Measurements from ENCODE around the gene ACTR5.

The ACTR5 gene

DNA sequence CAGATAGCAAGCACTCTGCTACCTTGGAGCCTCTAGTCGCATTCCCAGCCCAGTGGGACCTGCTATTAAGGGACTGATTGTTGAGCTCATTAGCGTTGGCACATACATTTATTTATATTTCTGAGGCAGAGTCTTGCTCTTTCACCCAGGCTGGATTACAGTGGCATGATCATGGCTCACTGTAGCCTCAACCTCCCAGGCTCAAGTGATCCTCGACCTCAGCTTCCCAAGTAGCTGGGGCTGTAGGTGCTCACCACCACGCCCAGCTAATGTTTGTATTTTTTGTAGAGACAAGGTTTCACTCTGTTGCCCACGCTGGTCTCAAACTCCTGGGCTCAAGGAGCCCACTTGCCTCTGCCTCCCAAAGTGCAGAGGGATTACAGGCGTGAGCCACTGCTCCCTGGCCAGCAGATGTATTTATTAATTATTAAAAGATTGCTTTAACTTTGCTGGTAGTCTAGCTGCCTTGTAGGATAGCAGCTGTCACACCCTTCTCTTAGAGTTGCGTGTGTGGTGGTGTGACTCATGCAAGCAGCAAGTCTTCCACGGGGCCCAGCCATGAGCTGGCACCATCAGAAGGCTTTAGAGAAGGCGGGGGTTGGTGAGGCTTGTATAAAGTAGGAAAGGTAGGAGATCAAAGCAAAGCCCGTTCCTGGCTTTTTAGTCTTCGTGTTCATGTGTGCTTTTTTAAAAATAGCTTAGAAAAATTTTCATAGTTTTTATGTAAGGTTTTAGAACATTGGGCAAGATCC, 16.5 kb downstream of the ACTR5 start:
- TF ChIP-seq POLR2A (IDR thresholded peaks at IDR 0.05; ENCODE audit: low read depth, low read length), result no peak
- DNase-seq (ENCODE audit: insufficient read length, low spot score), result peak; percentile 76
- FAIRE-seq, result no peak

DNA sequence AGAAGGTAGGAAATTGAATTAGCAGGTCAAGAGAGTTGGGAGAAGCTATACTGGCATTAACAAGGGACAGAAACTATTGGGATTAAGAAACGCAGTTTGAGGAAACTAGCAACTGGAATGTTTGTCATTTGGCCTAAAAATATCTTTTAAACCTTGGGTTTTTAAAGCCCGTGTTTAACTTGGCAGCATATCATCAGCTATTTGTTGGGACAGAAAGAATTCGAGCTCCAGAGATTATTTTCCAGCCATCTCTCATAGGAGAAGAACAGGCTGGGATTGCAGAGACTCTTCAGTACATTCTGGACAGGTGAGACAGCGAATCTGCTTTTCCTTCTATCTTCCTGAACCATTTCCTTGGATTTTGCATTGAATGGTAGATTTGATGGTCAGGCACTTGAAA, 17.8 kb downstream of the ACTR5 start:
- DNase-seq (ENCODE audit: insufficient read length, low spot score) (no peak), FAIRE-seq (no peak)
- no peak for TF ChIP-seq POLR2A (IDR thresholded peaks at IDR 0.05; ENCODE audit: low read depth, low read length)

DNA sequence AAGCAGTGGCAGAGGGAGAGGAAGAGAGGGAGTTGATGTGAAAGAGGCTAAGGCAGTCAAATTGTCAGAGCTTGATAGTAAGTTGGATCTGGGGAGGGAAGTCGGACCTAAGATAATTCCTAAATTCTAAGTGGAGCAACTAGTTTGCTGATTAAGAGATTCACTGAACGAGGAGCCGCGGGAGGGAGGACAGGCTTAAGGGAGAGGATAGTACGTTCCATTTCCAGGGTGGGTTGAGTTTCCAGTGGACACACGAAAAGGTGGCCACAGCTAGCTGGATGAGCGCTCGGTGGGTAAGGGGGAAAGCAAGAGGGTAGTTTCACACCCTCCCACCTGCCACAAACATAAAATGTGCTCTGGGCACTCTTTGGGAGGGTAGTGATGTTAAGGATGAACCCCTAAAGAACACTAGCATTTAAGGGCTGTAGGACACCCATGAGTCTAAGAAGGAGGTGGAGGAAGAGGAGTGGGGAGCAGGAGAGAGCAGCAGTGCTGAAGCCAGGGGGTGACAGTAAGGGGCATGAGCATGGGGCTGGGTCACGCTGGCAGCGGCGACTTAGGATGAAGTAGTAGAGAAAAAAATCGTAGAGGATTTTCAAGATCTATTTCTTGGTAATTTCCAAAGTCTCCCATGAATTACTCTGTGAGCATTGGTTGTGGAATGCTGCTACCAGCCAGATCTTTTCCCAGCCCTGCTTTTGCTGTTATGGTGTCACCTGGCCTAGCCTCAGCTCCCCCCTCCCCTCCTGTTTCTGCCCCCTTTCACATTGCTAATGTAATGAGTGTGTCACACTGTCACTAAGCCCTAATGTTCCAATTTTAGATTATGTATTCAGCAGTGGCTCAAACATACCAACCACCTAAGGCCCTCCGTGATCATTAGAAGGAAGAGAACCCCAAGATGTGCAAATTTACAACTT, 21.4 kb downstream of the ACTR5 start:
- no peak for TF ChIP-seq POLR2A (IDR thresholded peaks at IDR 0.05; ENCODE audit: low read depth, low read length)
- DNase-seq (ENCODE audit: insufficient read length, low spot score), result no peak
- no peak for FAIRE-seq

DNA sequence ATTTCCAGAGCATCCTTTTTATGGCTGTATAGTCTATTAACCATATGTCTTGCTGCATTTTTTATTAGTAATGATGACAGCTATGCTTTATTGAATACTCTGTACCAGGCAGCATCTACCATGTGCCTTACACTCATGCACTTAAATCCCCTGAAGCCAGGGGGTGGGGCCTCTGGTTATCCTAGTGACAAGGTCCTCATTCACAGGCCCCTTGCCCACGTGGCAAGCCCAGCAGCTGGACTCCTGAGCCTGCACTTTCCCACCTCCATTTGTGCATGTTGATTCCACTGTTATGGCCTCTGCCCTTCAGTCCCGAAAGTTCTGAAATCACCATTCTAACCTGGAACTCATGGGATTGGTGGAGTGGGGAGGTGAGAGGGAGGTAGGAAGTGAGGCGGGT, 22.3 kb downstream of the ACTR5 start:
- no peak for DNase-seq (ENCODE audit: insufficient read length, low spot score)
- FAIRE-seq, result no peak
- no peak for TF ChIP-seq POLR2A (IDR thresholded peaks at IDR 0.05; ENCODE audit: low read depth, low read length)

DNA sequence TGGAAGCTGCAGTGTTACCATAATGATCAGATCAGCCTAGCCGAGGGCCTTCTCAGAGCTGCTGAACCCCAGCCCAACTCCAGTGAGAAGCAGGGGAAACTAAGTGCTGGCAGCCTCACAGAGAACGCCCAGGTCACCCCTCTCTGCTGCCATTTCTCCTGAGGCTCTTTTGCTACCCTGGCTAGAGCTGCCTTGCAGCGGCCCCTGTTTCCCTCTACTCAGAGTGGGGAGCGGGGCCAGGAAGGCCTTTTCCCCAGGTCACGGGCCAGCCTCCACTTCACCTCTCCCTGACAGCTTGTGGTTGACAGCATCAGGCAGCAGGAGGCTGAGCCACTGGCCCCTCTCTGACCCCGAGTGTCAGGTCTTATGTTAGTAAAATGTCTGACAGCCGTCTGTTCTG, 22.7 kb downstream of the ACTR5 start:
- FAIRE-seq (no peak), DNase-seq (ENCODE audit: insufficient read length, low spot score) (no peak)
- TF ChIP-seq POLR2A (IDR thresholded peaks at IDR 0.05; ENCODE audit: low read depth, low read length), result no peak

DNA sequence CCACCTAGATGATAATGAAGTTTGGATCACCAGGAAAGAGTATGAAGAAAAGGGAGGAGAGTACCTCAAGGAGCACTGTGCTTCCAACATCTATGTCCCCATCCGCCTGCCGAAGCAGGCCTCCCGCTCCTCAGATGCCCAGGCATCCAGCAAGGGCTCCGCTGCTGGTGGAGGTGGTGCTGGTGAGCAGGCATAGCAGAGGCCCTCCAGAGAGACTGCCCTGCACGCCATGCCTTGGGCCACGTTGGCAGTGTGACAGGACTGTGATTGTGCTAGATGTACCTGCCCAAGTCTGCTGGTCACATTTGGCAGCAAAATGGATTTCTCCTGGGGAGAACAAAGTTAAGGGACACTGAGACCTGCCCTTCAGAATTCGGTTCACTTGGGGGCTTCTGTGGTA, 23.4 kb downstream of the ACTR5 start:
- FAIRE-seq, result no peak
- TF ChIP-seq POLR2A (IDR thresholded peaks at IDR 0.05; ENCODE audit: low read depth, low read length), result no peak

DNA sequence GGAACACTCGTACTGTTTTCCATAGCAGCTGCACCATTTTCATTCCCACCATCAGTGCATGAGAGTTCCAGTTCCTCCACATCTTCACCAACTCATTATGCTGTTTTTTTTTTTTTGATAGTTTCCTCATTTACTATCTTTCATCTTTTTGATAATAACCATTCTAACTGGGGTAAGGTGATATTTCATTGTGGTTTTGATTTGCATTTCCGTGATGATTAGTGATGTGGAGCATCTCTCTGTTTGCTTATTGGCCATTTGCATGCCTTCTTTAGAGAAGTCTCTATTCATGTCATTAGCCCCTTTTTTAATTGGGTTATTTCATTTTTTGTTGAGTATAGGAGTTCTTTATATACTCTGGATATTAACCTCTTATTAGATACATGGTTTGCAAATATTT, 25.9 kb downstream of the ACTR5 start:
- FAIRE-seq, result no peak
- DNase-seq (ENCODE audit: insufficient read length, low spot score), result no peak
- no peak for TF ChIP-seq POLR2A (IDR thresholded peaks at IDR 0.05; ENCODE audit: low read depth, low read length)

More for the DNA sequence above, 23.4 kb downstream of the ACTR5 start:
- no peak for DNase-seq (ENCODE audit: insufficient read length, low spot score)

DNA sequence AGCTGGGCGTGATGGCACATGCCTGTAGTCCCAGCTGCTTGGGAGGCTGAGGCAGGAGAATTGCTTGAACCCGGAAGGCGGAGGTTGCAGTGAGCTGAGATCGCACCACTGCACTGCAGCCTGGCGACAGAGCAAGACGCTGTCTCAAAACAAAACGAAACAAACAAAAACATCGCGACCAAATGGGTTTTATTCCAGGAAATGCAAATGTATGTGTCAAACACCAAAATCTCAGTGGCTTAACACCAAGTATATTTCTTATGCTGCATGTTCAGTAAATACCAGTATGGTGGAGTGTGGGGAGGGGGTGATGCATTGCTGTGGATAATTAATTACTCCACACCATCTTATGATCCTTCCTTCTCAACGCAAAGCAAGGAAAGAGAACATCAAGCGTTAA, 28.1 kb downstream of the ACTR5 start:
- FAIRE-seq (no peak), DNase-seq (ENCODE audit: insufficient read length, low spot score) (no peak)
- TF ChIP-seq POLR2A (IDR thresholded peaks at IDR 0.05; ENCODE audit: low read depth, low read length), result no peak

DNA sequence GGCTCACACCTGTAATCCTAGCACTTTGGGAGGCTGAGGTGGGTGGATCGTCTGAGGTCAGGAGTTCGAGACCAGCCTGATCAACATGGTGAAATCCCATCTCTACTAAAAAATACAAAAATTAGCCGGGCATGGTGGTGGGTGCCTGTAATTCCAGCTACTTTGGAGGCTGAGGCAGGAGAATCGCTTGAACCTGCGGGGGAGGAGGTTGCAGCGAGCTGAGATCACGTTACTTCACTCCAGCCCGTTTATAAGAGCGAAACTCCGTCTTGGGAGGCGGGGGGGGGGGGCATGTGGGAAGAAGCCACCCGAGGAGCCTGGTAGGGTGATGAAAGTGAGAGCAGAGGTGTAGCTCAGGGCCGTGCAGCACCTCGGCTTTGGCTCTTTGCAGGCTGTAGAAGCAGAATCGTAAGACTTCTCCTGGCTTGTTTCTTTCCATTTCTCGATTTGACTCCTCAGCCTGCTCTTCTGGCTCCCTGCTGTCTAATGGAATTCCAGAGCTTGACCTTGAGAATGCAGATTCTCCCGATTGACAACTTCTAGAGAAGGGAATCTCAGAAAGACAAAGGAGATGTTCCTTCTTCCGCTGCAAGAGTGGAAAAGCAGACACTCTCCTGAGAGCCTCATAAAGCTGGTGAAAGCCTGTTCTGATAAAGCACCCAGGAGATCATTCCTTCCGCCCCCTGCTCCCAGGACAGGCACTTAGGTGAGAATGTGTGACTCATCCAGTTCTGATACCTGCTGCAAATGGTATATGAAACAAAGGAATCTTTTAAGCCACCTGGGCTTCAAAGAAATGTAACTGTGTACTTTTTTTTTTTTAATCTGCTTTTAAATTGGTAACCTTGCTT, 31.2 kb downstream of the ACTR5 start:
- no peak for TF ChIP-seq POLR2A (IDR thresholded peaks at IDR 0.05; ENCODE audit: low read depth, low read length)
- FAIRE-seq (no peak), DNase-seq (ENCODE audit: insufficient read length, low spot score) (no peak)

DNA sequence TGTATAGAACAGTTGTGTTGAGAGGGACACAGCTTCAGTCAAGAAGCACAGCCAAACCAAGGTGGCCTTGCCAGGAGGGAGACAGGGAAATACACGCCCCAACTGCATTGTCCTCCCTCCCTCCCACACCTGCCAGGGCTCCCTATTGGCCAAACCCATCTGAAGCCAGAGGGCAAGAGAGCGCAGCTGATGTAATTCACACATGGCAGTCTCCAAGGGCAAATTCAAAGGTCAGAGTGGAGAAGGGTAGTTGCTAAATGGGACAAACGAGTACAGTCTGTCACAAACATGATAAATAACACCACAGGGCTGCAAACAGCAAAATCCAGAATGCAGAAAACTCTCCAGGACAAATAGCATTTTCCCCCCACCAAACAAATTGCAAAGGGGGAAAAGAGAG, 34.0 kb downstream of the ACTR5 start:
- DNase-seq (ENCODE audit: insufficient read length, low spot score), result no peak
- no peak for TF ChIP-seq POLR2A (IDR thresholded peaks at IDR 0.05; ENCODE audit: low read depth, low read length)
- FAIRE-seq, result no peak

DNA sequence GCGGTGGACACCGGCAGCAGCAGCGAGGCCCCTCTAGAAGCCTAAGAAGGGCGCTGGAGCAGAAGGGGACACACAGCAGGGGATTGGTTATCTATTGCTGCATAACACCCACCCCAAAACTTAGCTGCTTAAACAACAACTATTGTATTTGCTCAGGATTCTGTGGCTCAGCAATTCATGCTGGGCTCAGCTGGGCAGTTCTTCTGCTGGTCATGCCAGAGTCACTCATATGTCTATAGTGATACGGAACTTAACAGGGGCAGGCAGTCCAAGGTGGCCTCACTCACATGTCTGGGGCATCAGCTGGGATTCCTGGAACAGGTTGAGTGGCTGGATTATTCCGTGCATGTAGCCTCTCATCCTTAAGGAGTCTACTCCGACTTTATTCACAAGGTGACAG, 39.6 kb downstream of the ACTR5 start:
- TF ChIP-seq POLR2A (IDR thresholded peaks at IDR 0.05; ENCODE audit: low read depth, low read length), result no peak
- DNase-seq (ENCODE audit: insufficient read length, low spot score) (no peak), FAIRE-seq (no peak)

DNA sequence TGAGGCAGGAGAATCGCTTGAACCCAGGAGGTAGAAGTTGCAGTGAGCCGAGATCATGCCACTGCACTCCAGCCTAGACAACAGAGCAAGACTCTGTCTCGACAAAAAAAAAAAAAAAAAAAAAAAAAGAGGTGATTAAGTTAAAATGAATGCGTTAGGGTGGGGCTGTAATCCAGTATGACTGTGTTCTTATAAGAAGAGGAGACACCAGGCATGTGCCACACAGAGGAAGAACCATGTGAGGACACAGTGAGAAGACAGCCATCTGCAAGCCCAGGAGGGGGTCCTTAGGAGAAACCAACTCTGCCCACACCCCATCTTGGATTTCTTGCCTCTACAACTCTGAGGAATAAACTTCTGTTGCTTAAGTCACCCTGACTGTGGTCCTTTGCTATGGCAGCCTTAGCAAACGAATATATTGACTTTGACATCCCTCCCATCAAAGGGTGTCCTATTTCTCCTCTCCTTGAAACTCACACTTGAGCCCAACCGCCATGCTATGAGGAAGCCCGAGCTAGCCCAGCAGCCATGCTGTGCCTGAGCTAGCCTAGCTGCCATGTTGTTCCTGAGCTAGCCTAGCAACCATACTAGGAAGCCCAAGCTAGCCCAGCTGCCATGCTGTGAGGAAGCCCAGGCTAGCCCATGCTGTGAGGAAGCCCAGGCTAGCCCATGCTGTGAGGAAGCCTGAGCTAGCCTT, 41.4 kb downstream of the ACTR5 start:
- FAIRE-seq, result no peak
- peak; percentile 45 for DNase-seq (ENCODE audit: insufficient read length, low spot score)

More for the DNA sequence above, 41.4 kb downstream of the ACTR5 start:
- TF ChIP-seq POLR2A (IDR thresholded peaks at IDR 0.05; ENCODE audit: low read depth, low read length), result no peak
